DND-41 (cell line): Measurements from ENCODE around the gene CCL26.
A peak's percentile ranks its signal among the peaks of the same experiment; 100 is the strongest.

ENCODE experiments used
- ATAC-seq: fragments of 200-7000 bp; cut with Tn5 transposase; 3 replicates; pipeline ENCODE4 v1.9.1; 2021; ENCODE audit warnings: low read depth; ENCODE audit not compliant: insufficient read depth
- DNase-seq: peaks from one replicate; pipeline ENCODE4 v3.0.0-alpha.2; 2020
- H2AFZ ChIP-seq: 2 replicates; pipeline ENCODE4 v1.6.0; 2012; ENCODE audit warnings: low read depth, low read length
- H3K27ac ChIP-seq: 2 replicates; pipeline ENCODE4 v1.5.1; 2012; ENCODE audit warnings: low read length, inconsistent platforms
- H3K27me3 ChIP-seq: fragments of 200-600 bp; sonication (generic); 2 replicates; pipeline ENCODE4 v1.6.0; 2012; ENCODE audit warnings: low read length, mild to moderate bottlenecking, inconsistent platforms; ENCODE audit not compliant: insufficient read depth, poor library complexity
- H3K36me3 ChIP-seq: 2 replicates; pipeline ENCODE4 v1.5.1; 2012; ENCODE audit warnings: low read length, inconsistent platforms; ENCODE audit not compliant: insufficient read depth
- H3K4me1 ChIP-seq: 2 replicates; pipeline ENCODE4 v1.5.1; 2012; ENCODE audit warnings: mild to moderate bottlenecking, low read length; ENCODE audit not compliant: insufficient read depth
- H3K4me2 ChIP-seq: 2 replicates; pipeline ENCODE4 v1.6.0; 2012; ENCODE audit warnings: mild to moderate bottlenecking, moderate library complexity, low read length, inconsistent platforms; ENCODE audit not compliant: insufficient read depth
- H3K4me3 ChIP-seq, 2 experiments: fragments of 200-600 bp in 1 of 2; shearing (Covaris generic) in 1 of 2; 2 replicates each; pipeline ENCODE4 v1.5.1; 2012 to 2016; ENCODE audit warnings: inconsistent platforms in 2 of 2, low read length in 2 of 2, mild to moderate bottlenecking in 2 of 2, low read depth in 1 of 2, moderate library complexity in 1 of 2
- H3K79me2 ChIP-seq: 2 replicates; pipeline ENCODE4 v1.6.0; 2012; ENCODE audit warnings: low read length, inconsistent platforms; ENCODE audit not compliant: insufficient read depth
- H3K9ac ChIP-seq: 2 replicates; pipeline ENCODE4 v1.6.0; 2012; ENCODE audit warnings: low read depth, mild to moderate bottlenecking, inconsistent platforms, low read length, moderate library complexity
- H3K9me3 ChIP-seq: 2 replicates; pipeline ENCODE4 v1.5.1; 2012; ENCODE audit warnings: low read length, moderate library complexity, mild to moderate bottlenecking, inconsistent platforms; ENCODE audit not compliant: insufficient read depth, severe bottlenecking
- H4K20me1 ChIP-seq: 2 replicates; pipeline ENCODE4 v1.6.0; 2012; ENCODE audit warnings: low read length; ENCODE audit not compliant: insufficient read depth
- CTCF ChIP-seq: IDR thresholded peaks from 2 replicates; pipeline ENCODE4 v1.5.1; 2012; ENCODE audit warnings: borderline replicate concordance, low read length, moderate library complexity, mild to moderate bottlenecking; ENCODE audit not compliant: poor library complexity, severe bottlenecking; ENCODE audit errors: extremely low read depth
- EZH2 ChIP-seq: IDR thresholded peaks from 3 replicates; pipeline ENCODE4 v1.6.1; 2012; ENCODE audit warnings: borderline replicate concordance, low read depth, mild to moderate bottlenecking, moderate library complexity, low read length, inconsistent platforms; ENCODE audit not compliant: severe bottlenecking

CCL26 gene

DNA sequence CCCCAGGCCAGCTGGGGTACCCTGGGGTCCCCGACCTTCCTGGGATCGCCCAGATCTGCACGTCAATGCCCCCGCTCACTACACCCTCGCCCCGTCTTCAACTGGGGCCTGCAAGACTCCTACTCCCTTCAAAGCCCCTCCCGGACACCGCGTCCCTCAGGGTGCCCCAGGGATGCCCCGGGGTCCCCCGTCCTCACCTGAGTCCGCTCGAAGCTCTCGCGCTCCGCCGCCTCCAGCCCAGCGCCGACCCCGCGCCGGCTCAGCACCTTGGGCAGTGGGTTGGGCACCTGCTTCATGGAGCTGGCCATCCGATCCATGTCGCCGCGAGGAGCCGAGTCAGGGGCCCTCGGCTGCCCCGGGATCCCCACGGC is 33.4 kb downstream of the CCL26 start, which contains the start of gene HIP1:
Gene HIP1, minus strand, starts transcription at position 338 of the 371 bp plus-strand sequence. Its CDS starts 21 bp downstream, at position 317.
- peak within 1 kb of the TSS; percentile 60 for H3K27ac ChIP-seq
- peak within 1 kb of the TSS; percentile 67 for H3K9ac ChIP-seq
- peak within 1 kb of the TSS; percentile 65 to 90 for H3K4me3 ChIP-seq
- peak within 1 kb of the TSS; percentile 89 for H3K4me2 ChIP-seq
- H3K27me3 ChIP-seq = peaks cover 5% of the 10 kb centered on the region
- DNase-seq (no peak), ATAC-seq (no peak; the same call in 2 of the 3 replicates)
- H2AFZ ChIP-seq = peak within 1 kb of the TSS; percentile 97
- no peaks in the 10 kb centered on the region for H4K20me1 ChIP-seq
- peaks cover 22% of the 10 kb centered on the region for H3K4me1 ChIP-seq
- no peaks in the 10 kb centered on the region for H3K9me3 ChIP-seq
- H3K36me3 ChIP-seq = no peaks in the 10 kb centered on the region
- TF ChIP-seq EZH2 = no peak
- TF ChIP-seq CTCF = no peak
- H3K79me2 ChIP-seq = no peaks in the 10 kb centered on the region

DNA sequence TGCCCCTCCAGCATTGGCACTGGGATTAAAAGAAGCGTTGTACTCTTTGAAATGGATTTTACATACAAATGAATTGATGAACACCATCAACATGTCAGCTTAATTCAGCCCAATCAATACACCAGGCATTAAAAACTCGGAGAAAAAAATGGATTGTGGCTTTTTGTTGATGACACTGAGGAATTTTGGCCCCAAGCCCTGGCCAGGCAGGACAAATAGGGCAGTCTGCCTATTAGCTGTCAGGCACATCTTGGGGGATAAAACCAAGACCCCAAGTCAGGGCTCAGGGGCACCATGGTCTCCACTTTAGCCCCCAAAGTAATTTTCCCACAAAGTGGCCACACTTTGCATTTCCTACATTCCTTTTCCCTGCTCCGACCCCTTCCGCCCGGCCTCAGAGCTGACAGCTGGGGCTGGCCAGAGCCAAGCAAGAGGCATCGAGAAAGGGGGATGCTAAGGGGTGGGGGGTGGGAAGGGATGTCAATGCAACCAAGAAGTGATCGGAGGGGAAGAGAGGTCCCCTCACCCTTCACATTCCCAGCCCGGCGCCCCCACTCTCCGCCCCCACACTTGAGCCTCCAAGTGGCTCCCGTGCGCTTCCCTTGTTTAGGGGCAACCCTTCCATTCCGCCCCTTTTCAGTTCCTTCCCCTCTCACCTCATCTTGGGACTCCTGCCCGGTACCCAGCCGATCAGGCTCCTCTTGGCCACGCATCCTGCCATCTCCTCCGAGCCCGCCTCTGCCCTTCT is 34.0 kb downstream of the CCL26 start:
- ATAC-seq = no peak
- Histone ChIP-seq H3K4me2 (peak overlapping the region; percentile 89), H3K36me3 (no peaks in the 10 kb centered on the region), H3K27me3 (peaks cover 5% of the 10 kb centered on the region), H3K9me3 (no peaks in the 10 kb centered on the region), H3K79me2 (no peaks in the 10 kb centered on the region), H2AFZ (peak overlapping the region; percentile 97), H3K4me3 (peak overlapping the region; percentile 46 to 90), H3K27ac (no peak overlapping the region; the same call in 1 of the 2 replicates), H3K4me1 (peaks cover 22% of the 10 kb centered on the region), H4K20me1 (no peaks in the 10 kb centered on the region), H3K9ac (peak overlapping the region; percentile 66)
- TF ChIP-seq EZH2 (no peak), CTCF (no peak)
- no peak for DNase-seq

DNA sequence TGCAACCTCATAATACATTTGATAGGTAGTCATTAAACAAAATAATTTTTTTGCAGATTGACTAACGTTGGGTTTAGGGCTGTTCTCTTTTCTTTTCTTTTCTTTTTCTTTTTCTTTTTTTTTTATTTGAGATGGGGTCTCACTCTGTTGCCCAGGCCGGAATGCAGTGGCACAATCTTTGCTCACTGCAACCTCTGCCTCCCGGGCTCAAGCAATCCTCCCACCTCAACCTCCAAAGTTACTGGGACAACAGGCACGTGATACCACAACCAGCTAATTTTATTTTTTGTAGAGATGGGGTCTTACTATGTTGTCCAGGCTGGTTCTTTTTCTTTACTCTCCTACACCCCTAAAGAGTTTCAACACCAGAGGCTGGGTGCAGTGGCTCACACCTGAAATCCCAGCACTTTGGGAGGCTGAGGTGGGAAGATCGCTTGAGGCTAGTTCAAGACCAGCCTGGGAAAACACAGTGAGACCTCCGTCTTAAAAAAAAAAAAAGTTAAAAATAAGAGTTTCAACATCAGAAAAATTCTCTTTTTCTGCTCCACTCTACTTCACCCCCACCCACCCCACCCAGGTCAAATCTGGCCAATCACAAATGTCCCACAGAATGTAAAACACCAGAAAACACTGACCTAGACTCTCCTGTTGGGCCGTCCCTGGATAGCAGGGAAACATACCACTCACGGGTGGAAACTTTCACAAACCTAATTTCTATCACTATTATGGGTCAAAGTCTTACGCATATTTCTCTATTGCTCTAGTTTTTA is 36.2 kb downstream of the CCL26 start:
- no peaks in the 10 kb centered on the region for H3K36me3 ChIP-seq
- H3K4me2 ChIP-seq = no peak overlapping the region
- no peak overlapping the region for H3K27ac ChIP-seq
- no peaks in the 10 kb centered on the region for H3K79me2 ChIP-seq
- no peak overlapping the region for H2AFZ ChIP-seq
- H3K27me3 ChIP-seq = peaks cover 5% of the 10 kb centered on the region
- peaks cover 22% of the 10 kb centered on the region for H3K4me1 ChIP-seq
- H3K9ac ChIP-seq = no peak overlapping the region
- no peak for DNase-seq
- no peaks in the 10 kb centered on the region for H3K9me3 ChIP-seq
- H4K20me1 ChIP-seq = no peaks in the 10 kb centered on the region
- TF ChIP-seq EZH2 (no peak), CTCF (no peak)
- H3K4me3 ChIP-seq = no peak overlapping the region
- no peak for ATAC-seq
